Suprapubic skin (tissue), 3 donors: ENCODE data around the gene LILRB2.
"Not testable (repeated sequence)": the region's sequence is repeated elsewhere in the genome, so short reads cannot be mapped to it uniquely, and the experiment has no call there.

Source experiments
- EP300 ChIP-seq: sonication (generic); formaldehyde crosslinking; IDR thresholded peaks from one replicate; pipeline ENCODE4 v1.6.1; 2017; ENCODE audit warnings: antibody characterized with exemption
- POLR2A ChIP-seq, 2 donors: fragments of 450-650 bp; IDR thresholded peaks; one replicate each; pipeline ENCODE4 v1.6.1; 2017; ENCODE audit warnings: antibody characterized with exemption in 2 of 2, mild to moderate bottlenecking in 2 of 2, moderate library complexity in 2 of 2
- TF ChIP-seq, protein P1 (sequence below), 2 donors: fragments of 200-600 bp in 1 of 2; fragments of 450-650 bp in 1 of 2; sonication (generic) in 1 of 2; IDR thresholded peaks; one replicate each; pipeline ENCODE4 v1.5.1; 2016 to 2019; ENCODE audit warnings: antibody characterized with exemption in 2 of 2, mild to moderate bottlenecking in 1 of 2, moderate library complexity in 1 of 2

DNA sequence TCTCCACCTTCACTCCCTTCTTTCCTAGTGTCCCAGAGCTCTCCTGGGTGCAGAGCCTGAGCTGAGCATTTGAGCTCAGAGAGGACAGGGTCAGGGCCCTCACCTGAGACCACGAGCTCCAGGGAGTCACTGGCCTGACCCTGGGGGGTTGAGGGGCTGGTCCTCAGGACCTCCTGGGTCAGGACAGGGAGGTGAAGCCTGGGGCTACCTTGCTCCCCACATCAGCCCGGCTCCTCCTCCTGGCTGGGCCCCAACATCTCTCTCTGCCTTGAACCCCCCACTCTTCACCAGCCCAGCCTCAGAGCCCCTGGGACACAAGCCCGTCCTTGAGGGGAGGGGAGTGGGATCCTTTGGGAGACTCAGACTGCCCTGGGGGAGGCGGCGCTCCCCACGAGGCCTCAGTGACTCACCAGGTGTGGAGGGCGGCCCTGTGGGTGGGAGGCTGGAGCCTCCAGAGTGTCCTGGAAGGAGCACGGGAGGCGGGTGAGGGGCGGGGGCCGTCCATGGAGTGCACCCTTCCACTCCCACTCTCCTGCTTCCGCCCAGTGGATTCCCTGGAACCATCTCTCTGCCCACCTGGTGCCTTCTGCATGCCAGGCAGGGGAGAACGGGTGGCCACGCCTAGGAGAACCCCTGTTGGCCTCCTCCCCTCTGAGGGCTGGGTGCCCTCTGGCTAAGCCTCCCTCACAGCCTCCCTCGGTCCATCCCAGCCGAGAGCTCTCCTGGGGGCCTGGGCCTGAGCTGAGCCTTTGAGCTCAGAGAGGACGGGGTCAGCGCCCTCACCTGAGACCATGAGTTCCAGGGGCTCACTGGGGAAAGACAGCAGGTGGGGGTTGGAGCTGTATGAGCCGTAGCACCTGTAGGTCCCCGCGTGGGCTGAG lies 41.2 kb downstream of the LILRB2 start:
- TF ChIP-seq, protein P1, sequence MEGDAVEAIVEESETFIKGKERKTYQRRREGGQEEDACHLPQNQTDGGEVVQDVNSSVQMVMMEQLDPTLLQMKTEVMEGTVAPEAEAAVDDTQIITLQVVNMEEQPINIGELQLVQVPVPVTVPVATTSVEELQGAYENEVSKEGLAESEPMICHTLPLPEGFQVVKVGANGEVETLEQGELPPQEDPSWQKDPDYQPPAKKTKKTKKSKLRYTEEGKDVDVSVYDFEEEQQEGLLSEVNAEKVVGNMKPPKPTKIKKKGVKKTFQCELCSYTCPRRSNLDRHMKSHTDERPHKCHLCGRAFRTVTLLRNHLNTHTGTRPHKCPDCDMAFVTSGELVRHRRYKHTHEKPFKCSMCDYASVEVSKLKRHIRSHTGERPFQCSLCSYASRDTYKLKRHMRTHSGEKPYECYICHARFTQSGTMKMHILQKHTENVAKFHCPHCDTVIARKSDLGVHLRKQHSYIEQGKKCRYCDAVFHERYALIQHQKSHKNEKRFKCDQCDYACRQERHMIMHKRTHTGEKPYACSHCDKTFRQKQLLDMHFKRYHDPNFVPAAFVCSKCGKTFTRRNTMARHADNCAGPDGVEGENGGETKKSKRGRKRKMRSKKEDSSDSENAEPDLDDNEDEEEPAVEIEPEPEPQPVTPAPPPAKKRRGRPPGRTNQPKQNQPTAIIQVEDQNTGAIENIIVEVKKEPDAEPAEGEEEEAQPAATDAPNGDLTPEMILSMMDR (IDR thresholded peaks at IDR 0.05), result not testable (repeated sequence)
- TF ChIP-seq EP300; POLR2A (IDR thresholded peaks at IDR 0.05): not testable (repeated sequence)
